Neural cell (in vitro differentiated cells): Measurements from ENCODE around the gene SH3BP5. TPM values are rescaled to one million over a fixed set of nuclear protein-coding genes. Genes with fewer than 3 reads are reported as not detected.

Experiments used
- H2AFZ ChIP-seq: fragments of 200-600, 300-800 bp; sonication (generic), shearing (Covaris generic); 2 replicates; pipeline ENCODE4 v1.6.0; 2014; ENCODE audit warnings: low read depth, mild to moderate bottlenecking, antibody characterized with exemption, low read length, moderate library complexity
- H3F3A ChIP-seq: fragments of 200-600 bp; shearing (Covaris generic); 2 replicates; pipeline ENCODE4 v1.6.1; 2016; ENCODE audit warnings: mild to moderate bottlenecking, moderate library complexity, mixed read lengths, antibody characterized with exemption, low read length; ENCODE audit not compliant: insufficient read depth, poor library complexity, severe bottlenecking
- H3K27ac ChIP-seq: fragments of 200-600, 300-800 bp; sonication (generic), shearing (Covaris generic); 2 replicates; pipeline ENCODE4 v1.5.1; 2014; ENCODE audit warnings: mild to moderate bottlenecking, low read length, moderate library complexity
- H3K27me3 ChIP-seq: fragments of 300-800, 200-600 bp; sonication (generic), shearing (Covaris generic); 2 replicates; pipeline ENCODE4 v1.6.0; 2014; ENCODE audit warnings: mild to moderate bottlenecking, low read depth, low read length, moderate library complexity; ENCODE audit not compliant: insufficient read depth
- H3K36me3 ChIP-seq: fragments of 300-800, 200-600 bp; sonication (generic), shearing (Covaris generic); 2 replicates; pipeline ENCODE4 v1.5.1; 2014; ENCODE audit warnings: mild to moderate bottlenecking, antibody characterized with exemption, low read length, moderate library complexity; ENCODE audit not compliant: insufficient read depth
- H3K4me2 ChIP-seq: fragments of 300-800, 200-600 bp; sonication (generic), shearing (Covaris generic); 2 replicates; pipeline ENCODE4 v1.6.0; 2014; ENCODE audit warnings: mild to moderate bottlenecking, low read length
- H3K4me3 ChIP-seq: fragments of 300-800, 200-600 bp; sonication (generic), shearing (Covaris generic); 2 replicates; pipeline ENCODE4 v1.5.1; 2014; ENCODE audit warnings: mild to moderate bottlenecking, low read length, moderate library complexity
- H3K79me2 ChIP-seq: fragments of 200-600 bp; shearing (Covaris generic); replicated peaks from 2 replicates; pipeline ENCODE4 v1.6.0; 2014; ENCODE audit warnings: mild to moderate bottlenecking, low read length, moderate library complexity; ENCODE audit not compliant: insufficient read depth
- H3K9ac ChIP-seq: fragments of 300-800, 200-600 bp; sonication (generic), shearing (Covaris generic); 2 replicates; pipeline ENCODE4 v1.6.1; 2016; ENCODE audit warnings: mild to moderate bottlenecking, low read length, mixed read lengths
- H3K9me2 ChIP-seq: fragments of 200-600 bp; shearing (Covaris generic); 2 replicates; pipeline ENCODE4 v1.6.1; 2016; ENCODE audit warnings: mild to moderate bottlenecking, low read length, mixed read lengths; ENCODE audit not compliant: insufficient read depth
- H3K9me3 ChIP-seq: fragments of 200-600, 300-800 bp; sonication (generic), shearing (Covaris generic); 2 replicates; pipeline ENCODE4 v1.6.1; 2016; ENCODE audit warnings: mild to moderate bottlenecking, mixed run types, low read length, moderate library complexity, mixed read lengths
- H4K20me1 ChIP-seq: fragments of 200-600 bp; shearing (Covaris generic); 2 replicates; pipeline ENCODE4 v1.6.1; 2016; ENCODE audit warnings: mild to moderate bottlenecking, mixed run types; ENCODE audit not compliant: insufficient read depth
- EP300 ChIP-seq: fragments of 450-650 bp; conservative IDR thresholded peaks from 2 replicates; pipeline ENCODE4 v1.6.1; 2014; ENCODE audit warnings: antibody characterized with exemption, mild to moderate bottlenecking, moderate library complexity; ENCODE audit not compliant: poor library complexity, severe bottlenecking
- EZH2 ChIP-seq: fragments of 200-600, 300-800 bp; shearing (Covaris generic), sonication (generic); IDR thresholded peaks from 2 replicates; pipeline ENCODE4 v1.6.1; 2014; ENCODE audit warnings: antibody characterized with exemption, low read length, borderline replicate concordance, mild to moderate bottlenecking; ENCODE audit not compliant: insufficient read depth, poor library complexity, severe bottlenecking
- MXI1 ChIP-seq: fragments of 450-650 bp; conservative IDR thresholded peaks from 2 replicates; pipeline ENCODE4 v1.6.1; 2014; ENCODE audit warnings: antibody characterized with exemption, mild to moderate bottlenecking; ENCODE audit not compliant: poor library complexity, severe bottlenecking
- POLR2AphosphoS5 ChIP-seq: IDR thresholded peaks from 2 replicates; pipeline ENCODE4 v1.6.1; 2012
- RAD21 ChIP-seq: fragments of 450-650 bp; conservative IDR thresholded peaks from 2 replicates; pipeline ENCODE4 v1.6.1; 2014; ENCODE audit warnings: antibody characterized with exemption, mild to moderate bottlenecking, moderate library complexity
- SMC3 ChIP-seq: fragments of 450-650 bp; conservative IDR thresholded peaks from 2 replicates; pipeline ENCODE4 v1.6.1; 2014; ENCODE audit warnings: antibody characterized with exemption, mild to moderate bottlenecking, moderate library complexity; ENCODE audit not compliant: poor library complexity
- TAF1 ChIP-seq: IDR thresholded peaks from 2 replicates; pipeline ENCODE4 v1.6.1; 2012; ENCODE audit warnings: low read depth
- polyA plus RNA-seq: library from polyadenylated mRNA; depleted of rRNA; stranded (reverse); fragments of >200 nt; gene quantifications from 2 replicates; pipeline ENCODE4 v1.2.3, GENCODE V29; 2014
- TF ChIP-seq, protein P1 (sequence below): fragments of 450-650 bp; IDR thresholded peaks from 2 replicates; pipeline ENCODE4 v1.5.1; 2014; ENCODE audit warnings: antibody characterized with exemption, mild to moderate bottlenecking, moderate library complexity; ENCODE audit not compliant: poor library complexity, severe bottlenecking
- TF ChIP-seq, protein P2 (sequence below): IDR thresholded peaks from 2 replicates; pipeline ENCODE4 v1.6.1; 2012; ENCODE audit warnings: borderline replicate concordance

Gene SH3BP5
- polyA plus RNA-seq, 1 donor from 2014 or later = 166 TPM

DNA sequence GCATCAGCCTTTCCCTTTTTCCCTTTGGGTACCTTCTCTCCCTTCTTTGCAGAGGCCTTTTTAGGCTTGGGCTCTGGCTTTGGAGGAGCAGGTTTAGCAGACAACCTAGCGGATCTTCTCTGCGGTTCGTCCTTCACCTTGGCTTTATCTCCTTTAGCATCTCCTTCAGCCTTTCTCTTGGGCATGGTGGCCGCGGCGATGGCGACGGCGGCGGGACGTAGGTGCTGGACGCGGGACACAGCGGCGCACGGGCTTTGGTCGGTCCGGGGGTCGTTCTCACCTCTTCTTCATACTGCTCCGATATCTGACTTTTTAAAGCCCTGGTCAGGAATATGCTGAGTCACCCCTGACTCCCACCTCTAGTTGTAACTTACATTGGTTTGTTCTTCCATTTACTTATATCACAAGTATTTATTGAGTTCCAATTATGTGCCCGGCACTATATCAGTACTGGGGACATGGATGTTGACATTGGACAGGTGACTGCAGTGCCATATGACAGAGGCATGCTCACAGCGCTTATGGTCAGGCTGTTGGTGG is 43.1 kb upstream of the SH3BP5 start:
- Histone ChIP-seq H3K27ac (no peak overlapping the region), H3F3A (no peaks in the 10 kb centered on the region), H4K20me1 (no peaks in the 10 kb centered on the region), H3K9me2 (no peaks in the 10 kb centered on the region), H3K27me3 (no peaks in the 10 kb centered on the region), H2AFZ (no peak overlapping the region), H3K9me3 (no peaks in the 10 kb centered on the region), H3K79me2 (no peaks in the 10 kb centered on the region), H3K4me3 (no peak overlapping the region), H3K4me2 (no peak overlapping the region), H3K9ac (no peak overlapping the region), H3K36me3 (no peaks in the 10 kb centered on the region)
- TF ChIP-seq RAD21 (no peak), TAF1 (no peak), EP300 (no peak), SMC3 (no peak), MXI1 (no peak), EZH2 (no peak), POLR2AphosphoS5 (no peak)
- TF ChIP-seq, protein P1, sequence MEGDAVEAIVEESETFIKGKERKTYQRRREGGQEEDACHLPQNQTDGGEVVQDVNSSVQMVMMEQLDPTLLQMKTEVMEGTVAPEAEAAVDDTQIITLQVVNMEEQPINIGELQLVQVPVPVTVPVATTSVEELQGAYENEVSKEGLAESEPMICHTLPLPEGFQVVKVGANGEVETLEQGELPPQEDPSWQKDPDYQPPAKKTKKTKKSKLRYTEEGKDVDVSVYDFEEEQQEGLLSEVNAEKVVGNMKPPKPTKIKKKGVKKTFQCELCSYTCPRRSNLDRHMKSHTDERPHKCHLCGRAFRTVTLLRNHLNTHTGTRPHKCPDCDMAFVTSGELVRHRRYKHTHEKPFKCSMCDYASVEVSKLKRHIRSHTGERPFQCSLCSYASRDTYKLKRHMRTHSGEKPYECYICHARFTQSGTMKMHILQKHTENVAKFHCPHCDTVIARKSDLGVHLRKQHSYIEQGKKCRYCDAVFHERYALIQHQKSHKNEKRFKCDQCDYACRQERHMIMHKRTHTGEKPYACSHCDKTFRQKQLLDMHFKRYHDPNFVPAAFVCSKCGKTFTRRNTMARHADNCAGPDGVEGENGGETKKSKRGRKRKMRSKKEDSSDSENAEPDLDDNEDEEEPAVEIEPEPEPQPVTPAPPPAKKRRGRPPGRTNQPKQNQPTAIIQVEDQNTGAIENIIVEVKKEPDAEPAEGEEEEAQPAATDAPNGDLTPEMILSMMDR = no peak
- TF ChIP-seq, protein P2, sequence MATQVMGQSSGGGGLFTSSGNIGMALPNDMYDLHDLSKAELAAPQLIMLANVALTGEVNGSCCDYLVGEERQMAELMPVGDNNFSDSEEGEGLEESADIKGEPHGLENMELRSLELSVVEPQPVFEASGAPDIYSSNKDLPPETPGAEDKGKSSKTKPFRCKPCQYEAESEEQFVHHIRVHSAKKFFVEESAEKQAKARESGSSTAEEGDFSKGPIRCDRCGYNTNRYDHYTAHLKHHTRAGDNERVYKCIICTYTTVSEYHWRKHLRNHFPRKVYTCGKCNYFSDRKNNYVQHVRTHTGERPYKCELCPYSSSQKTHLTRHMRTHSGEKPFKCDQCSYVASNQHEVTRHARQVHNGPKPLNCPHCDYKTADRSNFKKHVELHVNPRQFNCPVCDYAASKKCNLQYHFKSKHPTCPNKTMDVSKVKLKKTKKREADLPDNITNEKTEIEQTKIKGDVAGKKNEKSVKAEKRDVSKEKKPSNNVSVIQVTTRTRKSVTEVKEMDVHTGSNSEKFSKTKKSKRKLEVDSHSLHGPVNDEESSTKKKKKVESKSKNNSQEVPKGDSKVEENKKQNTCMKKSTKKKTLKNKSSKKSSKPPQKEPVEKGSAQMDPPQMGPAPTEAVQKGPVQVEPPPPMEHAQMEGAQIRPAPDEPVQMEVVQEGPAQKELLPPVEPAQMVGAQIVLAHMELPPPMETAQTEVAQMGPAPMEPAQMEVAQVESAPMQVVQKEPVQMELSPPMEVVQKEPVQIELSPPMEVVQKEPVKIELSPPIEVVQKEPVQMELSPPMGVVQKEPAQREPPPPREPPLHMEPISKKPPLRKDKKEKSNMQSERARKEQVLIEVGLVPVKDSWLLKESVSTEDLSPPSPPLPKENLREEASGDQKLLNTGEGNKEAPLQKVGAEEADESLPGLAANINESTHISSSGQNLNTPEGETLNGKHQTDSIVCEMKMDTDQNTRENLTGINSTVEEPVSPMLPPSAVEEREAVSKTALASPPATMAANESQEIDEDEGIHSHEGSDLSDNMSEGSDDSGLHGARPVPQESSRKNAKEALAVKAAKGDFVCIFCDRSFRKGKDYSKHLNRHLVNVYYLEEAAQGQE = no peak

DNA sequence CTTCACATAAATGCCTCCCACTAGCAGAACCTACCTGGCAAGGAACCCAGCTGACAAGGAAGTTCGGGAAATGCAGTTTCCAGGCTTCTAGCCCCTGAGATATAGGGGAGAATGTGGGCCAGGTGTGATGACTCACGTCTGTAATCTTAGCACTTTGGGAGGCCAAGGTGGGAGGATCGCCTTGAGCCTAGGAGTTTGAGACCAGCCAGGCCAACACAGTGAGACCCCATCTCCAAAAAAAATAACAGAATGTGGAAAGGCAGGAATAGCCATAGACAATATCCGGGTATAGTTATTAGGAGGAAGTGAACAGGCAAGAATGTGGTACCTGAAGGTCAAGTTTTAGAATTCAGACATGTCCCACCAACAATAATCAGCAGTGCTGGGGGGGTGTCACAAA is 40.5 kb upstream of the SH3BP5 start:
- Histone ChIP-seq H3F3A (no peaks in the 10 kb centered on the region), H3K27me3 (no peaks in the 10 kb centered on the region), H3K79me2 (no peaks in the 10 kb centered on the region), H3K36me3 (no peaks in the 10 kb centered on the region), H3K9me2 (no peaks in the 10 kb centered on the region), H3K4me3 (no peak overlapping the region), H3K9ac (no peak overlapping the region), H2AFZ (no peak overlapping the region), H3K27ac (no peak overlapping the region), H3K4me2 (no peak overlapping the region), H4K20me1 (no peaks in the 10 kb centered on the region), H3K9me3 (no peaks in the 10 kb centered on the region)
- TF ChIP-seq RAD21 (no peak), EZH2 (no peak), TAF1 (no peak), EP300 (no peak), MXI1 (no peak), SMC3 (no peak), POLR2AphosphoS5 (no peak)
- TF ChIP-seq, protein P2 = no peak
- TF ChIP-seq, protein P1 = no peak
